Measurements from ENCODE around the gene LMCD1. TPM values are rescaled to one million over a fixed set of nuclear protein-coding genes. Genes with fewer than 3 reads are reported as not detected.
A peak's percentile ranks its signal among the peaks of the same experiment; 100 is the strongest.

LMCD1 gene
- total RNA-seq, 1 donor from 2014 or later: 21.9 TPM

- no peak for DNase-seq (ENCODE audit: low read depth)
Measured at GRCh38 chr3:8504611-8504973, 3.0 kb downstream of the LMCD1 start.

GRCh38 chr3:8505621-8506020 is 4.0 kb downstream of the LMCD1 start:
- no peak for DNase-seq (ENCODE audit: low read depth)

- peak; percentile 68 for DNase-seq (ENCODE audit: low read depth)
Measured at GRCh38 chr3:8506571-8507061, 5.0 kb downstream of the LMCD1 start.

GRCh38 chr3:8507496-8507895 is 5.9 kb downstream of the LMCD1 start:
- no peak for DNase-seq (ENCODE audit: low read depth)

GRCh38 chr3:8509961-8510360 is 8.3 kb downstream of the LMCD1 start:
- DNase-seq (ENCODE audit: low read depth): peak; percentile 92

- DNase-seq (ENCODE audit: low read depth): no peak
Measured at GRCh38 chr3:8512234-8512633, 10.6 kb downstream of the LMCD1 start.

GRCh38 chr3:8516047-8516661 is 14.5 kb downstream of the LMCD1 start:
- peak; percentile 58 for DNase-seq (ENCODE audit: low read depth)

- no peak for DNase-seq (ENCODE audit: low read depth)
Measured at GRCh38 chr3:8516783-8517182, 15.2 kb downstream of the LMCD1 start.

- no peak for DNase-seq (ENCODE audit: low read depth)
Measured at GRCh38 chr3:8517487-8517886, 15.9 kb downstream of the LMCD1 start.

- DNase-seq (ENCODE audit: low read depth): no peak
Measured at GRCh38 chr3:8518138-8518537, 16.5 kb downstream of the LMCD1 start.

GRCh38 chr3:8519156-8519555 is 17.5 kb downstream of the LMCD1 start:
- no peak for DNase-seq (ENCODE audit: low read depth)

GRCh38 chr3:8519774-8520448 is 18.3 kb downstream of the LMCD1 start:
- no peak for DNase-seq (ENCODE audit: low read depth)

- DNase-seq (ENCODE audit: low read depth): no peak
Measured at GRCh38 chr3:8520816-8521403, 19.3 kb downstream of the LMCD1 start.

GRCh38 chr3:8523041-8523440 is 21.4 kb downstream of the LMCD1 start:
- DNase-seq (ENCODE audit: low read depth): no peak

GRCh38 chr3:8524249-8524648 is 22.6 kb downstream of the LMCD1 start:
- no peak for DNase-seq (ENCODE audit: low read depth)

GRCh38 chr3:8524656-8525399 is 23.2 kb downstream of the LMCD1 start:
- no peak for DNase-seq (ENCODE audit: low read depth)

- no peak for DNase-seq (ENCODE audit: low read depth)
Measured at GRCh38 chr3:8525893-8526292, 24.3 kb downstream of the LMCD1 start.

- no peak for DNase-seq (ENCODE audit: low read depth)
Measured at GRCh38 chr3:8529181-8529637, 27.6 kb downstream of the LMCD1 start.

- no peak for DNase-seq (ENCODE audit: low read depth)
Measured at GRCh38 chr3:8529738-8530525, 28.3 kb downstream of the LMCD1 start.

GRCh38 chr3:8530581-8530980 is 29.0 kb downstream of the LMCD1 start:
- no peak for DNase-seq (ENCODE audit: low read depth)

GRCh38 chr3:8532251-8532871 is 30.7 kb downstream of the LMCD1 start:
- peak; percentile 43 for DNase-seq (ENCODE audit: low read depth)

All from myocyte (in vitro differentiated cells).